HepG2 (cell line): ENCODE data around the gene TNFSF13. TPM values are rescaled to one million over a fixed set of nuclear protein-coding genes. Genes with fewer than 3 reads are reported as not detected.

Source experiments
- CBFB ChIP-seq: sonication (generic); formaldehyde crosslinking; IDR thresholded peaks from 2 replicates; pipeline ENCODE4 v1.4.0; 2020; ENCODE audit warnings: missing genetic modification reagents
- DNMT1 ChIP-seq: sonication (generic); formaldehyde crosslinking; IDR thresholded peaks from 2 replicates; pipeline ENCODE4 v1.5.1; 2020; ENCODE audit warnings: mild to moderate bottlenecking, missing genetic modification reagents
- EED ChIP-seq: sonication (generic); formaldehyde crosslinking; IDR thresholded peaks from 2 replicates; pipeline ENCODE4 v1.5.0; 2020; ENCODE audit warnings: mild to moderate bottlenecking, missing genetic modification reagents
- HINFP ChIP-seq: sonication (generic); formaldehyde crosslinking; IDR thresholded peaks from 2 replicates; pipeline ENCODE4 v1.4.0; 2020; ENCODE audit warnings: low read depth, mild to moderate bottlenecking, missing genetic modification reagents
- HIVEP1 ChIP-seq: sonication (generic); formaldehyde crosslinking; IDR thresholded peaks from 2 replicates; pipeline ENCODE4 v1.4.0; 2020; ENCODE audit warnings: mild to moderate bottlenecking, missing genetic modification reagents
- IKZF5 ChIP-seq: IDR thresholded peaks from 2 replicates; pipeline ENCODE4 v1.6.1; 2018; ENCODE audit warnings: missing genetic modification reagents, mild to moderate bottlenecking, missing compliant biosample characterization
- MLXIP ChIP-seq: sonication (generic); formaldehyde crosslinking; IDR thresholded peaks from 2 replicates; pipeline ENCODE4 v1.9.0; 2021; ENCODE audit warnings: missing genetic modification reagents, borderline replicate concordance
- NCOA1 ChIP-seq: sonication (generic); formaldehyde crosslinking; IDR thresholded peaks from 2 replicates; pipeline ENCODE4 v1.9.0; 2021; ENCODE audit warnings: missing genetic modification reagents
- PITX1 ChIP-seq: sonication (generic); formaldehyde crosslinking; IDR thresholded peaks from 2 replicates; pipeline ENCODE4 v1.5.1; 2020; ENCODE audit warnings: mild to moderate bottlenecking, missing genetic modification reagents
- POLR2A ChIP-seq, 2 experiments: IDR thresholded peaks; 2 replicates each; pipeline ENCODE4 v1.6.1; 2011; ENCODE audit warnings: low read depth in 2 of 2, low read length in 2 of 2, mild to moderate bottlenecking in 1 of 2, moderate library complexity in 1 of 2; ENCODE audit not compliant: insufficient read depth in 1 of 2
- TFDP2 ChIP-seq: sonication (generic); formaldehyde crosslinking; IDR thresholded peaks from 2 replicates; pipeline ENCODE4 v1.4.0; 2020; ENCODE audit warnings: missing genetic modification reagents
- ZBTB43 ChIP-seq: sonication (generic); formaldehyde crosslinking; conservative IDR thresholded peaks from 2 replicates; pipeline ENCODE4 v1.4.0; 2020; ENCODE audit warnings: missing genetic modification reagents
- ZFP90 ChIP-seq: sonication (generic); formaldehyde crosslinking; IDR thresholded peaks from 2 replicates; pipeline ENCODE4 v1.8.0; 2022; ENCODE audit warnings: missing genetic modification reagents, mild to moderate bottlenecking, inconsistent platforms, borderline replicate concordance
- ZKSCAN1 ChIP-seq: fragments of 150-350 bp; IDR thresholded peaks from 2 replicates; pipeline ENCODE4 v1.6.1; 2014; ENCODE audit warnings: low read length
- ZNF24 ChIP-seq: fragments of 450-650 bp; IDR thresholded peaks from 2 replicates; pipeline ENCODE4 v1.6.1; 2017; ENCODE audit warnings: antibody characterized with exemption, mild to moderate bottlenecking
- ZNF329 ChIP-seq: sonication (generic); formaldehyde crosslinking; IDR thresholded peaks from 2 replicates; pipeline ENCODE4 v1.9.0; 2021; ENCODE audit warnings: low read depth, mild to moderate bottlenecking, missing genetic modification reagents
- ZNF335 ChIP-seq: sonication (generic); formaldehyde crosslinking; IDR thresholded peaks from 2 replicates; pipeline ENCODE4 v1.4.0; 2020; ENCODE audit warnings: missing genetic modification reagents
- ZNF543 ChIP-seq: sonication (generic); formaldehyde crosslinking; IDR thresholded peaks from 2 replicates; pipeline ENCODE4 v1.4.0; 2020; ENCODE audit warnings: mild to moderate bottlenecking, missing genetic modification reagents
- ZNF7 ChIP-seq: IDR thresholded peaks from 2 replicates; pipeline ENCODE4 v1.6.1; 2016; ENCODE audit warnings: missing biosample characterization, missing genetic modification reagents
- ZNF749 ChIP-seq: sonication (generic); formaldehyde crosslinking; IDR thresholded peaks from 2 replicates; pipeline ENCODE4 v1.8.0; 2022; ENCODE audit warnings: mild to moderate bottlenecking, missing genetic modification reagents, moderate library complexity, borderline replicate concordance
- ZNF788 ChIP-seq: sonication (generic); formaldehyde crosslinking; IDR thresholded peaks from 2 replicates; pipeline ENCODE4 v1.5.0; 2020; ENCODE audit warnings: mild to moderate bottlenecking, missing genetic modification reagents, borderline replicate concordance
- ZNF879 ChIP-seq: sonication (generic); formaldehyde crosslinking; IDR thresholded peaks from 2 replicates; pipeline ENCODE4 v1.8.1; 2023; ENCODE audit warnings: missing genetic modification reagents
- polyA plus RNA-seq, 8 experiments: library from polyadenylated mRNA; depleted of rRNA in 3 of 8; stranded (reverse) in 7 of 8; unstranded in 1 of 8; fragments of >200 nt; fragmentation: Illumina TruSeq in 4 of 8; extraction: Trizol in 4 of 8; gene quantifications; 2 replicates each; pipeline versions ENCODE4 v1.2.1 to v1.2.3, GENCODE V29; 2011 to 2016; ENCODE audit warnings: low read depth in 4 of 8, missing spikeins in 1 of 8, mixed read lengths in 1 of 8; ENCODE audit not compliant: insufficient read depth in 1 of 8
- total RNA-seq, 5 experiments: library from RNA; depleted of rRNA; stranded (reverse); fragments of >200 nt; fragmentation: Illumina TruSeq; extraction: Trizol; gene quantifications; 2 replicates each; pipeline ENCODE4 v1.2.3, GENCODE V29; 2016; ENCODE audit warnings: low read depth in 1 of 5

TNFSF13 gene
- total and polyA plus RNA-seq, 2 of the 13 experiments (the other 11 are each of a cell fraction or from before 2014, with no cell fraction given): 2.5 to 3.3 TPM

- TF ChIP-seq IKZF5 (CRISPR knock-in tag) (peak; percentile 82; the same call in 1 of the 2 replicates), ZNF329 (CRISPR knock-in tag) (no peak), PITX1 (CRISPR knock-in tag) (0 out of 2 replicates have a peak, but pooled peaks have one; percentile 26), POLR2A (IDR thresholded peaks at IDR 0.05; ENCODE audit: insufficient read depth in 1 of 2, low read depth in 2 of 2, low read length in 2 of 2) (peak; percentile 79 to 98), HINFP (CRISPR knock-in tag) (peak; percentile 59; the same call in 1 of the 2 replicates), ZNF543 (CRISPR knock-in tag) (peak; percentile 34; the same call in 1 of the 2 replicates), NCOA1 (CRISPR knock-in tag) (no peak), ZFP90 (peak; percentile 80), HIVEP1 (CRISPR knock-in tag) (no peak; the same call in 1 of the 2 replicates), EED (CRISPR knock-in tag) (peak; percentile 66; the same call in 1 of the 2 replicates), ZNF335 (peak; percentile 68; the same call in 1 of the 2 replicates), ZKSCAN1 (no peak), ZNF7 (CRISPR knock-in tag) (no peak), MLXIP (CRISPR knock-in tag) (peak; percentile 75; the same call in 1 of the 2 replicates), ZNF749 (CRISPR knock-in tag) (0 out of 2 replicates have a peak, but pooled peaks have one; percentile 24), TFDP2 (peak; percentile 94), DNMT1 (CRISPR knock-in tag) (no peak), ZBTB43 (peak; percentile 62; the same call in 1 of the 2 replicates), CBFB (peak; percentile 65), ZNF879 (CRISPR knock-in tag) (0 out of 2 replicates have a peak, but pooled peaks have one; percentile 47), ZNF24 (0 out of 2 replicates have a peak, but pooled peaks have one; percentile 14), ZNF788 (CRISPR knock-in tag) (peak; percentile 45; the same call in 1 of the 2 replicates)
Measured at GRCh38 chr17:7583253-7584109, 24.9 kb downstream of the TNFSF13 start, which contains the start of gene MPDU1 (continued).
